ENCODE data around the gene EPAS1.

EPAS1 gene

GRCh38 chr2:46286715-46287114 is 10.5 kb upstream of the EPAS1 start:
- H3K4me1 ChIP-seq (ENCODE audit: low read length), result no peaks in the 10 kb centered on the region
- H3K36me3 ChIP-seq (replicated peaks; ENCODE audit: insufficient read depth, low read length), result no peaks in the 10 kb centered on the region
- no peaks in the 10 kb centered on the region for H3K27me3 ChIP-seq (replicated peaks; ENCODE audit: insufficient read depth, low read length)
- no peaks in the 10 kb centered on the region for H3K9me3 ChIP-seq (replicated peaks; ENCODE audit: insufficient read depth, low read length)
- no peak overlapping the region for H2AFZ ChIP-seq (ENCODE audit: low read length)
- H4K20me1 ChIP-seq (ENCODE audit: insufficient read depth, low read length), result no peaks in the 10 kb centered on the region
- H3K27ac ChIP-seq (ENCODE audit: low read length), result no peak overlapping the region
- no peak overlapping the region for H3K4me2 ChIP-seq (ENCODE audit: low read depth, low read length)
- TF ChIP-seq CTCF (IDR thresholded peaks at IDR 0.05; ENCODE audit: low read length) (no peak), EZH2phosphoT487 (IDR thresholded peaks at IDR 0.05; ENCODE audit: low read length) (no peak), EZH2 (optimal IDR thresholded peaks at IDR 0.05; ENCODE audit: low read depth, low read length) (no peak)
- H3K4me3 ChIP-seq (ENCODE audit: low read length), result no peak overlapping the region
- H3F3A ChIP-seq (ENCODE audit: insufficient read depth, low read length), result no peaks in the 10 kb centered on the region
- no peaks in the 10 kb centered on the region for H3K9me2 ChIP-seq (replicated peaks; ENCODE audit: insufficient read depth, low read length)
- H3K9ac ChIP-seq (ENCODE audit: low read length), result no peak overlapping the region
- H3K79me2 ChIP-seq (ENCODE audit: low read length), result no peaks in the 10 kb centered on the region
- DNase-seq, result no peak

GRCh38 chr2:46290078-46290477 is 7.1 kb upstream of the EPAS1 start:
- no peaks in the 10 kb centered on the region for H3K27me3 ChIP-seq (replicated peaks; ENCODE audit: insufficient read depth, low read length)
- TF ChIP-seq EZH2phosphoT487 (IDR thresholded peaks at IDR 0.05; ENCODE audit: low read length) (no peak), CTCF (IDR thresholded peaks at IDR 0.05; ENCODE audit: low read length) (no peak), EZH2 (optimal IDR thresholded peaks at IDR 0.05; ENCODE audit: low read depth, low read length) (no peak)
- H4K20me1 ChIP-seq (ENCODE audit: insufficient read depth, low read length), result no peaks in the 10 kb centered on the region
- no peaks in the 10 kb centered on the region for H3K9me2 ChIP-seq (replicated peaks; ENCODE audit: insufficient read depth, low read length)
- H3K4me2 ChIP-seq (ENCODE audit: low read depth, low read length), result no peak overlapping the region
- H3K4me1 ChIP-seq (ENCODE audit: low read length), result no peaks in the 10 kb centered on the region
- DNase-seq, result no peak
- no peaks in the 10 kb centered on the region for H3K9me3 ChIP-seq (replicated peaks; ENCODE audit: insufficient read depth, low read length)
- H3K36me3 ChIP-seq (replicated peaks; ENCODE audit: insufficient read depth, low read length), result no peaks in the 10 kb centered on the region
- no peak overlapping the region for H2AFZ ChIP-seq (ENCODE audit: low read length)
- H3K27ac ChIP-seq (ENCODE audit: low read length), result no peak overlapping the region
- H3F3A ChIP-seq (ENCODE audit: insufficient read depth, low read length), result no peaks in the 10 kb centered on the region
- no peak overlapping the region for H3K4me3 ChIP-seq (ENCODE audit: low read length)
- no peak overlapping the region for H3K9ac ChIP-seq (ENCODE audit: low read length)
- no peaks in the 10 kb centered on the region for H3K79me2 ChIP-seq (ENCODE audit: low read length)

GRCh38 chr2:46293466-46293865 is 3.7 kb upstream of the EPAS1 start:
- H3K4me2 ChIP-seq (ENCODE audit: low read depth, low read length), result no peak overlapping the region
- H3K9ac ChIP-seq (ENCODE audit: low read length), result no peak overlapping the region
- H3K4me1 ChIP-seq (ENCODE audit: low read length), result no peaks in the 10 kb centered on the region
- H3K4me3 ChIP-seq (ENCODE audit: low read length), result no peak overlapping the region
- no peaks in the 10 kb centered on the region for H3K27me3 ChIP-seq (replicated peaks; ENCODE audit: insufficient read depth, low read length)
- no peaks in the 10 kb centered on the region for H3K79me2 ChIP-seq (ENCODE audit: low read length)
- H3K9me2 ChIP-seq (replicated peaks; ENCODE audit: insufficient read depth, low read length), result no peaks in the 10 kb centered on the region
- H3K9me3 ChIP-seq (replicated peaks; ENCODE audit: insufficient read depth, low read length), result no peaks in the 10 kb centered on the region
- H3F3A ChIP-seq (ENCODE audit: insufficient read depth, low read length), result no peaks in the 10 kb centered on the region
- TF ChIP-seq EZH2phosphoT487 (IDR thresholded peaks at IDR 0.05; ENCODE audit: low read length) (no peak), CTCF (IDR thresholded peaks at IDR 0.05; ENCODE audit: low read length) (no peak), EZH2 (optimal IDR thresholded peaks at IDR 0.05; ENCODE audit: low read depth, low read length) (no peak)
- H3K36me3 ChIP-seq (replicated peaks; ENCODE audit: insufficient read depth, low read length), result no peaks in the 10 kb centered on the region
- H2AFZ ChIP-seq (ENCODE audit: low read length), result no peak overlapping the region
- no peaks in the 10 kb centered on the region for H4K20me1 ChIP-seq (ENCODE audit: insufficient read depth, low read length)
- no peak overlapping the region for H3K27ac ChIP-seq (ENCODE audit: low read length)
- DNase-seq, result no peak

Data from MM.1S (cell line).